ENCODE results near the gene GPR42.
A peak's percentile ranks its signal among the peaks of the same experiment; 100 is the strongest.
"Not testable (repeated sequence)": the region's sequence is repeated elsewhere in the genome, so short reads cannot be mapped to it uniquely, and the experiment has no call there.

GPR42 gene

GRCh38 chr19:35363711-35364425 lies 7.0 kb upstream of the GPR42 start:
- no peak for DNase-seq

- no peak for DNase-seq
Measured at GRCh38 chr19:35365303-35365702, 5.6 kb upstream of the GPR42 start.

- no peak for DNase-seq
Measured at GRCh38 chr19:35368378-35368777, 2.5 kb upstream of the GPR42 start.

GRCh38 chr19:35369522-35369921 lies 1.3 kb upstream of the GPR42 start:
- DNase-seq = no peak

- no peak for DNase-seq
Measured at GRCh38 chr19:35373492-35373891, 2.6 kb downstream of the GPR42 start.

GRCh38 chr19:35374031-35374430 lies 3.2 kb downstream of the GPR42 start:
- not testable (repeated sequence) for DNase-seq

- no peak for DNase-seq
Measured at GRCh38 chr19:35375505-35376307, 4.8 kb downstream of the GPR42 start.

- no peak for DNase-seq
Measured at GRCh38 chr19:35377656-35378055, 6.8 kb downstream of the GPR42 start.

GRCh38 chr19:35378356-35378755 lies 7.5 kb downstream of the GPR42 start:
- no peak for DNase-seq

GRCh38 chr19:35379545-35379944 lies 8.7 kb downstream of the GPR42 start:
- DNase-seq = not testable (repeated sequence)

- DNase-seq = no peak
Measured at GRCh38 chr19:35379992-35380391, 9.1 kb downstream of the GPR42 start.

- DNase-seq = no peak
Measured at GRCh38 chr19:35380450-35381124, 9.7 kb downstream of the GPR42 start.

- no peak for DNase-seq
Measured at GRCh38 chr19:35381318-35381717, 10.4 kb downstream of the GPR42 start.

GRCh38 chr19:35381926-35382325 lies 11.1 kb downstream of the GPR42 start:
- no peak for DNase-seq

GRCh38 chr19:35383536-35383935 lies 12.7 kb downstream of the GPR42 start:
- DNase-seq = no peak

- no peak for DNase-seq
Measured at GRCh38 chr19:35388277-35389054, 17.6 kb downstream of the GPR42 start.

- DNase-seq = no peak
Measured at GRCh38 chr19:35389192-35389861, 18.5 kb downstream of the GPR42 start.

GRCh38 chr19:35392742-35393715 lies 22.2 kb downstream of the GPR42 start:
- DNase-seq = no peak

- DNase-seq = peak; percentile 85
Measured at GRCh38 chr19:35395382-35396199, 24.7 kb downstream of the GPR42 start.

- no peak for DNase-seq
Measured at GRCh38 chr19:35396240-35396885, 25.5 kb downstream of the GPR42 start.

Measured in NCI-H2227 treated with DMSO at 0.1 percent for 48 hours (cell line).